IPS-20b (cell line): ENCODE measurements around the gene RENBP.

Experiments
- H3K27ac ChIP-seq: one replicate; pipeline ENCODE4 v1.5.1; 2013; ENCODE audit warnings: low read length
- H3K27me3 ChIP-seq: 2 replicates; pipeline ENCODE4 v1.6.1; 2013; ENCODE audit warnings: mild to moderate bottlenecking, low read length, inconsistent platforms; ENCODE audit not compliant: insufficient read depth
- H3K36me3 ChIP-seq: 2 replicates; pipeline ENCODE4 v1.6.1; 2013; ENCODE audit warnings: low read depth, mild to moderate bottlenecking, inconsistent platforms, low read length, moderate library complexity; ENCODE audit not compliant: insufficient read depth
- H3K4me1 ChIP-seq: 2 replicates; pipeline ENCODE4 v1.6.1; 2013; ENCODE audit warnings: mild to moderate bottlenecking, control low read depth, inconsistent platforms, low read length, moderate library complexity; ENCODE audit not compliant: insufficient read depth
- H3K4me3 ChIP-seq: 2 replicates; pipeline ENCODE4 v1.5.1; 2013; ENCODE audit warnings: mild to moderate bottlenecking, low read length, inconsistent platforms
- H3K9ac ChIP-seq: 2 replicates; pipeline ENCODE4 v1.6.1; 2013; ENCODE audit warnings: low read depth, mild to moderate bottlenecking, inconsistent platforms, low read length, moderate library complexity
- H3K9me3 ChIP-seq: 2 replicates; pipeline ENCODE4 v1.6.1; 2013; ENCODE audit warnings: mild to moderate bottlenecking, low read depth, low read length, inconsistent platforms; ENCODE audit not compliant: insufficient read depth

RENBP gene

GRCh38 chrX:153960077-153960476 is 15.6 kb upstream of the RENBP start:
- Histone ChIP-seq H3K4me1 (no peaks in the 10 kb centered on the region), H3K36me3 (peaks cover 91% of the 10 kb centered on the region), H3K27ac (no peak overlapping the region), H3K4me3 (no peak overlapping the region), H3K27me3 (no peaks in the 10 kb centered on the region), H3K9me3 (no peaks in the 10 kb centered on the region), H3K9ac (no peak overlapping the region)

- Histone ChIP-seq H3K27ac (no peak overlapping the region), H3K9me3 (no peaks in the 10 kb centered on the region), H3K9ac (no peak overlapping the region), H3K27me3 (no peaks in the 10 kb centered on the region), H3K4me3 (no peak overlapping the region), H3K36me3 (peaks cover 95% of the 10 kb centered on the region), H3K4me1 (no peaks in the 10 kb centered on the region)
Measured at GRCh38 chrX:153959649-153960048, 15.2 kb upstream of the RENBP start.

GRCh38 chrX:153958605-153959004 is 14.2 kb upstream of the RENBP start:
- H3K4me1 ChIP-seq, result no peaks in the 10 kb centered on the region
- no peak overlapping the region for H3K27ac ChIP-seq
- H3K4me3 ChIP-seq, result no peak overlapping the region
- H3K36me3 ChIP-seq, result peaks cover 98% of the 10 kb centered on the region
- no peaks in the 10 kb centered on the region for H3K27me3 ChIP-seq
- H3K9ac ChIP-seq, result no peak overlapping the region
- H3K9me3 ChIP-seq, result no peaks in the 10 kb centered on the region

- Histone ChIP-seq H3K9me3 (no peaks in the 10 kb centered on the region), H3K9ac (no peak overlapping the region), H3K4me3 (no peak overlapping the region), H3K27me3 (no peaks in the 10 kb centered on the region), H3K27ac (no peak overlapping the region), H3K4me1 (no peaks in the 10 kb centered on the region), H3K36me3 (peaks cover 97% of the 10 kb centered on the region)
Measured at GRCh38 chrX:153957224-153957623, 12.8 kb upstream of the RENBP start.

GRCh38 chrX:153956044-153956907 is 11.8 kb upstream of the RENBP start:
- no peaks in the 10 kb centered on the region for H3K4me1 ChIP-seq
- no peak overlapping the region for H3K4me3 ChIP-seq
- H3K27ac ChIP-seq, result no peak overlapping the region
- H3K27me3 ChIP-seq, result no peaks in the 10 kb centered on the region
- H3K9ac ChIP-seq, result no peak overlapping the region
- no peaks in the 10 kb centered on the region for H3K9me3 ChIP-seq
- H3K36me3 ChIP-seq, result peaks cover 97% of the 10 kb centered on the region

GRCh38 chrX:153955228-153955732 is 10.8 kb upstream of the RENBP start:
- Histone ChIP-seq H3K27me3 (no peaks in the 10 kb centered on the region), H3K4me3 (no peak overlapping the region), H3K36me3 (peaks cover 97% of the 10 kb centered on the region), H3K9ac (no peak overlapping the region), H3K4me1 (no peaks in the 10 kb centered on the region), H3K27ac (no peak overlapping the region), H3K9me3 (no peaks in the 10 kb centered on the region)

GRCh38 chrX:153954558-153955227 is 10.2 kb upstream of the RENBP start:
- no peak overlapping the region for H3K4me3 ChIP-seq
- no peaks in the 10 kb centered on the region for H3K4me1 ChIP-seq
- no peak overlapping the region for H3K9ac ChIP-seq
- H3K36me3 ChIP-seq, result peaks cover 97% of the 10 kb centered on the region
- no peak overlapping the region for H3K27ac ChIP-seq
- no peaks in the 10 kb centered on the region for H3K9me3 ChIP-seq
- no peaks in the 10 kb centered on the region for H3K27me3 ChIP-seq

- peaks cover 96% of the 10 kb centered on the region for H3K36me3 ChIP-seq
Measured at GRCh38 chrX:153953892-153954557, 9.6 kb upstream of the RENBP start.

GRCh38 chrX:153953342-153953830 is 8.9 kb upstream of the RENBP start:
- Histone ChIP-seq H3K27ac (peak overlapping the region; percentile 88), H3K4me1 (no peaks in the 10 kb centered on the region), H3K4me3 (no peak overlapping the region), H3K36me3 (peaks cover 93% of the 10 kb centered on the region), H3K27me3 (no peaks in the 10 kb centered on the region), H3K9me3 (no peaks in the 10 kb centered on the region), H3K9ac (peak overlapping the region; percentile 58; the same call in 1 of the 2 replicates)

More at GRCh38 chrX:153953892-153954557, 9.6 kb upstream of the RENBP start:
- no peak overlapping the region for H3K4me3 ChIP-seq
- no peaks in the 10 kb centered on the region for H3K9me3 ChIP-seq
- no peaks in the 10 kb centered on the region for H3K4me1 ChIP-seq
- H3K27ac ChIP-seq, result no peak overlapping the region
- no peaks in the 10 kb centered on the region for H3K27me3 ChIP-seq
- H3K9ac ChIP-seq, result no peak overlapping the region

- H3K4me3 ChIP-seq, result no peak overlapping the region
- H3K27me3 ChIP-seq, result no peaks in the 10 kb centered on the region
- peaks cover 91% of the 10 kb centered on the region for H3K36me3 ChIP-seq
- H3K27ac ChIP-seq, result peak overlapping the region; percentile 88
- peak overlapping the region; percentile 58; the same call in 1 of the 2 replicates for H3K9ac ChIP-seq
- H3K9me3 ChIP-seq, result no peaks in the 10 kb centered on the region
- no peaks in the 10 kb centered on the region for H3K4me1 ChIP-seq
Measured at GRCh38 chrX:153952373-153953026, 8.1 kb upstream of the RENBP start.
